GM12801 (cell line): ENCODE data around the gene RBL1.

Experiments used
- TF ChIP-seq, protein P1 (sequence below): IDR thresholded peaks from one replicate; pipeline ENCODE4 v1.5.1; 2011; ENCODE audit warnings: control low read depth; ENCODE audit not compliant: insufficient read length; ENCODE audit errors: extremely low read depth

RBL1 gene

DNA sequence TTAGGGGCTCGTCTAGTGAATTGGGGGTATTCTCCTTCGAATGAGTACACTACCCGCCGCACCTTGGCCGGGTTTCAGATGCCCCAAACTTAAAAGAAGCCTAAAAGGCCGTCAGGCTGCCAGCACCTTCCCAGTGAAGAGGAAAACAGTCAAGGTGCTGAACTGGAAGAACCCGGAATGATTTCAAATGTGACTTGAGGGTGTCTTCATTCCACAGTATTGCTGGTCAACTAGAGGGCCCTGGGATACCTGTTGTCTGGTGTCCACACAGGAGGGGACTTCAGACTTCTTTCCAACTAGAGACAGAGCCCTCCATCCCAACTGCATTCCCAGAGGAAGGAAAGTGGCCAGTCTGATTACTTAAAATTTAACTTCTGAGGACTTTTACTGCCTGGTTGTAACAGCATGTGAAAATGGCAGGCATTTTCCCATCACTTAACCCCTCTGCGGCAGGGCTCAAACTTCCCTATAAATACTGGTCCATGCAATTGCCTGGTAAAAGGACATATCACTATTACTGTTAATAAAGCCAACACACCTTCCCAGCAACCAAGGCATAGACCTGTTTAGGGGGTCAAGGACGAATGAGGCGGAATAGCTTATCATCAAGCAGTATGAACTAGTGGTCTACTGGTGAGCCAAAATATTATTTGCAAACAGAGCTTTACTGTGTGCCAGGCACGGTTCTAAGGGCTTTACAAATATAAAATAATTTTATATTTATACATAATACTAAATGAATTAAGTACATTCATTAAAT lies 143.6 kb downstream of the RBL1 start:
- TF ChIP-seq, protein P1, sequence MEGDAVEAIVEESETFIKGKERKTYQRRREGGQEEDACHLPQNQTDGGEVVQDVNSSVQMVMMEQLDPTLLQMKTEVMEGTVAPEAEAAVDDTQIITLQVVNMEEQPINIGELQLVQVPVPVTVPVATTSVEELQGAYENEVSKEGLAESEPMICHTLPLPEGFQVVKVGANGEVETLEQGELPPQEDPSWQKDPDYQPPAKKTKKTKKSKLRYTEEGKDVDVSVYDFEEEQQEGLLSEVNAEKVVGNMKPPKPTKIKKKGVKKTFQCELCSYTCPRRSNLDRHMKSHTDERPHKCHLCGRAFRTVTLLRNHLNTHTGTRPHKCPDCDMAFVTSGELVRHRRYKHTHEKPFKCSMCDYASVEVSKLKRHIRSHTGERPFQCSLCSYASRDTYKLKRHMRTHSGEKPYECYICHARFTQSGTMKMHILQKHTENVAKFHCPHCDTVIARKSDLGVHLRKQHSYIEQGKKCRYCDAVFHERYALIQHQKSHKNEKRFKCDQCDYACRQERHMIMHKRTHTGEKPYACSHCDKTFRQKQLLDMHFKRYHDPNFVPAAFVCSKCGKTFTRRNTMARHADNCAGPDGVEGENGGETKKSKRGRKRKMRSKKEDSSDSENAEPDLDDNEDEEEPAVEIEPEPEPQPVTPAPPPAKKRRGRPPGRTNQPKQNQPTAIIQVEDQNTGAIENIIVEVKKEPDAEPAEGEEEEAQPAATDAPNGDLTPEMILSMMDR, result no peak

DNA sequence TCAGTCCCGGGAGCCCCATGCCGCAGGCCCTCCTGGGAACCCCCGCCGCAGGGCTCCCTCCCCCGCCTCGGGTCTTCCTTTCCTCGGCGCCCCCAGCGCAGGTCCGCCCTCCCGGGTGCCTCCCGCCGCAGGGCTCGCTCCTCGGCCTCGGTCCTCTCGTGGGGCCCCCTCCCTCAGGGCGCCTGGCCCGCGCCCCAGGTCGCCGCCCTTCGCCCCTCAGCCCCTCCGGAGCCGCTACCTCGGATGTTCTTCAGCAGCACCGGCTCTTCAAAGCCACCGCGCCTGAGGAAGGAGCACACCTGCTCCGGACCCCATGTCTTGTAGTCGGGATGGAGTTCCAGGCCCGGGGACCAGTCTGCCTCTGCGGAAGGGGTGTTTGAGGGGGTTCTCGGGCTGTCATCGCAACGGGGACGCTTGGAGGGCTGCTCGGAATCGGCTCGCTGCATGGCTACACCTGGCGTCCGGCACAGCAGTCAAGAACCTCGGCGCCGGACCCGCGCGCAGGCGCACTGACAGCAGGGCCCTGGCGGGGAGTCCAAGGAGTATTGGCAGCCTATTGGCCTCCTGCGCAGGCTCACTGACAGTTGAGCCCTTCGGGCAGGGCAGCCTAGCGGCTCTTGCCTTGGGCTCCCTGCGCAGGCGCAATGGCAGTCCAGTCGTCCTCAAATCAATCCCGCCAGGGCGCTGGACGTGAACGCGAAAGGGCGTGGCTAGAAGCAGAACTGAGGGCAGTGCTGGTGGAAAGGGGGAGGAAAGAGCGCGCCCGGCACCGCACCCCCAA lies 144.4 kb downstream of the RBL1 start, which contains the start of gene SAMHD1:
Gene SAMHD1 (minus strand): TSS at position 511 of the 781 bp plus-strand sequence. CDS start 65 bp downstream, at position 446.
- TF ChIP-seq, protein P1, result no peak

DNA sequence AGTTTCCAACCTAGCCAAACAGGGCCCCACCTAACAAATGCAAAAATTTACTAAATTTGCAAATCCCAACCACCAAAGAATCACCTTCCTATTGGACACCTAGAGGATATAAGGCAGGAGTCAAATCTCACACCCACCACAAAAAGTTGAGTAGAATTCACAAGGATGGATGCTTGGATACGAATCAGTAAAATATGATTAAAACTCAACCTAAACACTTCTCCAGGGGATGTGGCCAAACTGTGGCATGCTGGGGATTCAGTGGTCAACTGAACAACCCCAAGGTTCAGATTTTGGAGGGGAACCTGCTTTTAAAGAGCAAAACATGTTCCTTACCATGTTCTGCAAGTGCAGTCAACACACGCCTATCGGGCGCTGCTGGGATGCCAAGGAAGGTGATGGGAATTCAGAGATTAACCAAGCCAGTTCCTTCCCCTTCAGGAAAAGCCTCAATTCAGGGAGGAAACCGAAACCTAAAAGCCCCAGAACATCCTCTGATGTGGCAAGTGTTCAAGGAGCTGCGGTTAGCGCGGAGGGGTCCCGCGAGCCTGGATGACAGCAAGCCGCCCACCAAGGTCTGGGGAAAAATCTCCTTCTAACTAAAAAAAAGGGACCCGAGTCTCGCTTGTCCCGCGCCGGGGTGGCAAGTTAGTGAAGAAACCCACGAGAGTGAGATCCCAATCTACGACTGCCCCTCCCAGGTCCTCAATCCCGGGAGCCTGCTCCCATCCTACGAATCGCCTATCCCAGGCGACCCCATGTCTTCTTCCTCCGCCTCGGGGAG lies 145.2 kb downstream of the RBL1 start:
- TF ChIP-seq, protein P1, result no peak
